ENCODE measurements around the gene RSRC2. TPM values are rescaled to one million over a fixed set of nuclear protein-coding genes. Genes with fewer than 3 reads are reported as not detected.
A peak's percentile ranks its signal among the peaks of the same experiment; 100 is the strongest.

RSRC2 gene
- total RNA-seq, 1 experiment from 2014 or later, result 87.3 TPM

DNA sequence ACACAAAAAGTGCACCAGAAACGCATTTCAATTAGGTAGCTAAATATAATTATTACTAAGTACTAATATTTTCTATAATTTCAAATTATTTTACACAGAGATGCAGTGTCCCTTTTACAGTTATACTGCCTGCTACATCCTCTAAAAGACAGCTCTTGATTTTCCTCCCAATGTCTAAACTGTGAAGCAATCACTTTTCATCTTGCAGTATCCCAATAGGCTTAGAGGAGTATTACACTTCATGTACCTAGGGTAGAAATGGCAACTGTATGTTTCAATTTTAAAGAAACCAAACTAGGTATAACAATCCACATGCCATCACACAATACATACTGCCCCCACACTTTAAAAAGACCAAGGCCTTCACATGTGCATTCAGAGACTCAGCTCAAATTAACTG lies 7.3 kb downstream of the RSRC2 start:
- peaks cover 94% of the 10 kb centered on the region for H3K36me3 ChIP-seq (ENCODE audit: low read depth, low read length)
- H4K20me1 ChIP-seq (ENCODE audit: low read length), result peaks cover 71% of the 10 kb centered on the region
- intact Hi-C loops (cut with micrococcal nuclease), result no loop called here
- TF ChIP-seq EZH2 (IDR thresholded peaks at IDR 0.05; ENCODE audit: low read length, unreplicated experiment) (no peak), EZH2phosphoT487 (IDR thresholded peaks at IDR 0.05; ENCODE audit: borderline replicate concordance, low read length) (no peak)
- peaks cover 98% of the 10 kb centered on the region for H3K79me2 ChIP-seq (ENCODE audit: low read length)
- no peak overlapping the region for H3K4me3 ChIP-seq (ENCODE audit: low read length)
- no peak overlapping the region for H2AFZ ChIP-seq (ENCODE audit: low read length)
- ChIA-PET CTCF (no interaction called here), POLR2A (ENCODE audit: unreplicated experiment) (no interaction called here)
- H3K9ac ChIP-seq (ENCODE audit: low read length), result no peak overlapping the region
- BruUV-seq (replicated peaks), result no TSS peak
- no peak for ATAC-seq
- H3K27ac ChIP-seq (ENCODE audit: low read length), result no peak overlapping the region
- peaks cover 20% of the 10 kb centered on the region for H3K4me1 ChIP-seq (ENCODE audit: insufficient read depth, low read length)
- H3K9me2 ChIP-seq (replicated peaks; ENCODE audit: low read length), result no peaks in the 10 kb centered on the region
- H3K4me2 ChIP-seq (ENCODE audit: low read length), result no peak overlapping the region
- DNase-seq, result no peak
- peaks cover 10% of the 10 kb centered on the region for H3F3A ChIP-seq (ENCODE audit: low read length, unreplicated experiment)
- no peaks in the 10 kb centered on the region for H3K27me3 ChIP-seq (ENCODE audit: low read length)
- no peaks in the 10 kb centered on the region for H3K9me3 ChIP-seq (ENCODE audit: low read length)

DNA sequence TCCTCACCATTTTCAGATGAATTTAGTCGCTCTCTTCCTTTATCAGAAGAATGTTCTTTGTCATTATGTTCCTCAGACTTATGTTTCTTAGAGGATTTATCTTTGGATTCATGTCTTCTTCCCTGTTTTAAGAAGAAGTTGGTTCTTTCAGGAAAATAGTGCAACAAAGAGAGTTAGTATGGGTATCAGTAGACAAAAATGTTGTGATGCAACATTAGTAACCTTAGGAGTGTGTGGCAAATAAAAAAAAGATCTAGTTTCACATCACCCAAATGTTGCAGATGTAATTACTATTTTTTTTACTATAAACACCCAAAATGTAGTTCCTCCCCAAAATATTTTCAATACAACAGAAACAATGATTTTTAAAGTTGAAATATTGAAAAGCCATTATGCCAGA lies 7.8 kb downstream of the RSRC2 start:
- no peak for ATAC-seq
- H3K79me2 ChIP-seq (ENCODE audit: low read length), result peaks cover 95% of the 10 kb centered on the region
- no peak for TF ChIP-seq EZH2 (IDR thresholded peaks at IDR 0.05; ENCODE audit: low read length, unreplicated experiment)
- TF ChIP-seq EZH2phosphoT487 (IDR thresholded peaks at IDR 0.05; ENCODE audit: borderline replicate concordance, low read length), result no peak
- TF ChIP-seq, protein P1, sequence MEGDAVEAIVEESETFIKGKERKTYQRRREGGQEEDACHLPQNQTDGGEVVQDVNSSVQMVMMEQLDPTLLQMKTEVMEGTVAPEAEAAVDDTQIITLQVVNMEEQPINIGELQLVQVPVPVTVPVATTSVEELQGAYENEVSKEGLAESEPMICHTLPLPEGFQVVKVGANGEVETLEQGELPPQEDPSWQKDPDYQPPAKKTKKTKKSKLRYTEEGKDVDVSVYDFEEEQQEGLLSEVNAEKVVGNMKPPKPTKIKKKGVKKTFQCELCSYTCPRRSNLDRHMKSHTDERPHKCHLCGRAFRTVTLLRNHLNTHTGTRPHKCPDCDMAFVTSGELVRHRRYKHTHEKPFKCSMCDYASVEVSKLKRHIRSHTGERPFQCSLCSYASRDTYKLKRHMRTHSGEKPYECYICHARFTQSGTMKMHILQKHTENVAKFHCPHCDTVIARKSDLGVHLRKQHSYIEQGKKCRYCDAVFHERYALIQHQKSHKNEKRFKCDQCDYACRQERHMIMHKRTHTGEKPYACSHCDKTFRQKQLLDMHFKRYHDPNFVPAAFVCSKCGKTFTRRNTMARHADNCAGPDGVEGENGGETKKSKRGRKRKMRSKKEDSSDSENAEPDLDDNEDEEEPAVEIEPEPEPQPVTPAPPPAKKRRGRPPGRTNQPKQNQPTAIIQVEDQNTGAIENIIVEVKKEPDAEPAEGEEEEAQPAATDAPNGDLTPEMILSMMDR (conservative IDR thresholded peaks at IDR 0.05; ENCODE audit: low read depth, low read length), result no peak
- no peak overlapping the region for H3K27ac ChIP-seq (ENCODE audit: low read length)
- peaks cover 10% of the 10 kb centered on the region for H3F3A ChIP-seq (ENCODE audit: low read length, unreplicated experiment)
- H3K9me3 ChIP-seq (ENCODE audit: low read length), result no peaks in the 10 kb centered on the region
- BruUV-seq (replicated peaks), result no TSS peak
- peaks cover 15% of the 10 kb centered on the region for H3K4me1 ChIP-seq (ENCODE audit: insufficient read depth, low read length)
- POLR2A ChIA-PET (ENCODE audit: unreplicated experiment), result no interaction called here
- H3K4me3 ChIP-seq (ENCODE audit: low read length), result no peak overlapping the region
- H3K9ac ChIP-seq (ENCODE audit: low read length), result no peak overlapping the region
- H2AFZ ChIP-seq (ENCODE audit: low read length), result no peak overlapping the region
- DNase-seq, result no peak
- H3K4me2 ChIP-seq (ENCODE audit: low read length), result no peak overlapping the region
- intact Hi-C loops (cut with micrococcal nuclease), result no loop called here
- peaks cover 92% of the 10 kb centered on the region for H3K36me3 ChIP-seq (ENCODE audit: low read depth, low read length)
- CTCF ChIA-PET, result no interaction called here
- no peaks in the 10 kb centered on the region for H3K9me2 ChIP-seq (replicated peaks; ENCODE audit: low read length)
- H3K27me3 ChIP-seq (ENCODE audit: low read length), result no peaks in the 10 kb centered on the region
- peaks cover 67% of the 10 kb centered on the region for H4K20me1 ChIP-seq (ENCODE audit: low read length)

DNA sequence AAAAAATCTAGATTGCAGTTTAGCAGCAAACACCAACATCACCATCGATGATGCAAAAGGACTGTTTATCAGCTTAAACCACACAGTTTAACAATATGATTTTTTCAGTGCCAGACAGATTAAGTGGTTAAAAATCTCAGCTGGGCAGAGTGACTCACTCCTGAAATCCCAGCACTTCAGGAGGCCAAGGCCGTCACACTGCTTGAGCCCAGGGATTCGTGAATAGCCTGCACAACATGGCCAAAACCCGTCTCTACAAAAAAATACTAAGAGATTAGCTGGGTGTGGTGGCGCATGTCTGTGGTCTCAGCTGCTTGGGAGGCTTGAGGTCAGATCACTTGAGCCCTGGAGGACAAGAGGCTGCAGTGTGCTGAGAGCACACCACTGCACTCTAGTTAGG lies 8.9 kb downstream of the RSRC2 start:
- TF ChIP-seq EZH2phosphoT487 (IDR thresholded peaks at IDR 0.05; ENCODE audit: borderline replicate concordance, low read length), result no peak
- TF ChIP-seq EZH2 (IDR thresholded peaks at IDR 0.05; ENCODE audit: low read length, unreplicated experiment), result no peak
- TF ChIP-seq, protein P1 (conservative IDR thresholded peaks at IDR 0.05; ENCODE audit: low read depth, low read length), result no peak
- Histone ChIP-seq H4K20me1 (ENCODE audit: low read length) (peaks cover 65% of the 10 kb centered on the region), H3K27ac (ENCODE audit: low read length) (no peak overlapping the region; the same call in 1 of the 2 replicates), H2AFZ (ENCODE audit: low read length) (no peak overlapping the region), H3K9ac (ENCODE audit: low read length) (no peak overlapping the region), H3K4me1 (ENCODE audit: insufficient read depth, low read length) (peaks cover 5% of the 10 kb centered on the region), H3K79me2 (ENCODE audit: low read length) (peaks cover 92% of the 10 kb centered on the region), H3K4me2 (ENCODE audit: low read length) (no peak overlapping the region), H3K4me3 (ENCODE audit: low read length) (no peak overlapping the region), H3K36me3 (ENCODE audit: low read depth, low read length) (peaks cover 90% of the 10 kb centered on the region), H3K9me3 (ENCODE audit: low read length) (no peaks in the 10 kb centered on the region), H3F3A (ENCODE audit: low read length, unreplicated experiment) (peaks cover 10% of the 10 kb centered on the region), H3K9me2 (replicated peaks; ENCODE audit: low read length) (no peaks in the 10 kb centered on the region), H3K27me3 (ENCODE audit: low read length) (no peaks in the 10 kb centered on the region)
- DNase-seq (peak; percentile 53), ATAC-seq (peak; percentile 92)
- ChIA-PET CTCF (interaction anchor here (0.6 kb wide), 2 partner anchors 21 to 68 kb away, joined by 3 to 8 read pairs; no protein-coding TSS in a partner anchor), POLR2A (ENCODE audit: unreplicated experiment) (interaction anchor here (0.5 kb wide), 1 partner anchor 9 kb away, joined by 6 read pairs; the partner anchor contains the start of genes KNTC1 and RSRC2)
- intact Hi-C loops (cut with micrococcal nuclease), result no loop called here
- no TSS peak for BruUV-seq (replicated peaks)

Data from PC-3 (cell line).